Adrenal gland (tissue), 12 donors: ENCODE results near the gene WFS1. TPM values are rescaled to one million over a fixed set of nuclear protein-coding genes. Genes with fewer than 3 reads are reported as not detected.

Experiments
- DNase-seq, 7 donors: peaks; one replicate each; pipeline ENCODE4 v3.0.0-alpha.2; 2019 to 2020
- H3K27ac ChIP-seq, 5 donors: fragments of 200-600 bp; sonication (generic) in 4 of 5; 1 replicate in 3 of 5; 2 replicates in 2 of 5; pipeline versions ENCODE4 v1.5.1 to v1.8.0; 2016 to 2020; ENCODE audit warnings: mild to moderate bottlenecking in 1 of 5
- H3K27me3 ChIP-seq: fragments of 200-600 bp; 2 replicates; pipeline ENCODE4 v1.8.0; 2021
- H3K36me3 ChIP-seq, 2 donors: fragments of 200-600 bp; replicated peaks in 1 of 2; 1 replicate in 1 of 2; 2 replicates in 1 of 2; pipeline versions ENCODE4 v1.5.1 to v1.8.0; 2018 to 2022
- H3K4me1 ChIP-seq, 2 donors: fragments of 200-600 bp; replicated peaks in 1 of 2; 1 replicate in 1 of 2; 2 replicates in 1 of 2; pipeline versions ENCODE4 v1.5.1 to v1.8.0; 2018 to 2021
- H3K4me3 ChIP-seq, 4 donors: fragments of 200-600 bp; sonication (generic) in 3 of 4; one replicate each; pipeline ENCODE4 v1.5.1; 2016 to 2018
- H3K9me3 ChIP-seq, 3 donors: fragments of 200-600 bp; sonication (generic) in 1 of 3; replicated peaks in 1 of 3; 1 replicate in 2 of 3; 2 replicates in 1 of 3; pipeline versions ENCODE4 v1.5.1 to v1.8.0; 2016 to 2021
- POLR2A ChIP-seq, 2 donors: fragments of 450-650 bp; IDR thresholded peaks; one replicate each; pipeline ENCODE4 v1.6.1; 2017; ENCODE audit warnings: antibody characterized with exemption in 2 of 2, mild to moderate bottlenecking in 2 of 2, moderate library complexity in 1 of 2
- WGBS, 4 donors: extraction: QIAGEN DNeasy Blood & Tissue Kit in 2 of 4; methylation state at CpG; one replicate each; pipeline versions ENCODE4 v1.1.5 to v1.1.7; 2013 to 2017; 5-methylcytosine and 5-hydroxymethylcytosine counted together
- intact Hi-C, 2 donors: fragments of 100-400 bp; cut with DNase I; formaldehyde crosslinking; loops; one replicate each; pipeline versions ENCODE4 v1.14.1 to v1.15.0; 2022 to 2023
- polyA plus RNA-seq, 3 donors: library from polyadenylated mRNA; stranded (reverse); fragments of 200-250 nt in 2 of 3; fragments of 350-450 nt in 1 of 3; fragmentation: Illumina TruSeq in 1 of 3; extraction: RNeasy Lipid Tissue Mini Kit (QIAGEN cat#74804) in 1 of 3; gene quantifications; one replicate each; pipeline ENCODE4 v1.2.3, GENCODE V29; 2013 to 2014
- total RNA-seq, 9 donors: library from RNA; depleted of rRNA in 4 of 9; stranded (reverse); fragments of >200 nt in 4 of 9; fragments of 120-200 nt in 1 of 9; fragmentation: NEBNext Ultra II Directional in 1 of 9; extraction: Animal tissue kit (Norgen Biotek cat#: 25700) in 1 of 9; gene quantifications; one replicate each; pipeline versions ENCODE4 v1.1.0 to v1.2.4, GENCODE V29; 2013 to 2023
- TF ChIP-seq, protein P1 (sequence below), 6 experiments: fragments of 450-650 bp in 4 of 6; fragments of 200-600 bp in 2 of 6; sonication (generic) in 1 of 6; IDR thresholded peaks; 1 replicate in 5 of 6; 2 replicates in 1 of 6; pipeline versions ENCODE4 v1.5.1 to v1.8.0; 2016 to 2021; ENCODE audit warnings: antibody characterized with exemption in 6 of 6, mild to moderate bottlenecking in 2 of 6, moderate library complexity in 1 of 6
- donor health status: healthy with polysubstance abuse.
- donor health status: Bipolar disorder and iron deficiency.
- donor health status: DM: yes; HTN: yes; CAD: no.
- donor health status: DM: no; HTN: no; CAD: no.
- donor health status: DM: no; HTN: no; CAD: no.
- donor health status: DM: yes; HTN: yes; CAD: no.

The WFS1 gene
- total and polyA plus RNA-seq, 12 donors: 20.8 to 64.4 (median 33.1) TPM

DNA sequence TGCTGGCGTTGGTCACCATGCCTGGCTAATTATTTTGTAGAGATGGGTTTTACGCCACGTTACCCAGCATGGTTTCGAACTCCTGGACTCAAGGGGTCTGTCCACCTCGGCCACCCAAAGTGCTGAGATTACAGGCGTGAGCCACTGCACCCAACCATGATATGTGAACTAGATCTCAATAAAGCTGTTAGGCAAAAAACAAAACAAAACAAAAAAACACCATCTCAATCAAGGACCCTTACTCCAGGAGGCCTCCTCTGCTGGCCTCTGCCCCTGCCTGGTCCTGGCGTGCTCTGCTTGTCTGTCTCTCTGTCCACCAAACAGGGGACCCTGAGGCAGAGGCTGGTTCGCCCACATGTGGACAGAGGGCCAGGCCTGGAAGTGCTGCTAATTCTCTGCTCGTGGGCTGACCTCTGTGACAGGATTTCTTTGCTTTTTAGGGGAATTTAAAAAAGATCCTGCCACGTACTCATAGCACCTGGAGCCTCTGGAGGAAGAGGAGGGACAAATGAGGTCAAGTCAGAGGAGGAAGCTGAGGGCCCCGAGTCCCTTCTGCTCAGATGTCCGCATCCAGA, 32.7 kb upstream of the WFS1 start:
- TF ChIP-seq POLR2A (IDR thresholded peaks at IDR 0.05): no peak
- TF ChIP-seq, protein P1, sequence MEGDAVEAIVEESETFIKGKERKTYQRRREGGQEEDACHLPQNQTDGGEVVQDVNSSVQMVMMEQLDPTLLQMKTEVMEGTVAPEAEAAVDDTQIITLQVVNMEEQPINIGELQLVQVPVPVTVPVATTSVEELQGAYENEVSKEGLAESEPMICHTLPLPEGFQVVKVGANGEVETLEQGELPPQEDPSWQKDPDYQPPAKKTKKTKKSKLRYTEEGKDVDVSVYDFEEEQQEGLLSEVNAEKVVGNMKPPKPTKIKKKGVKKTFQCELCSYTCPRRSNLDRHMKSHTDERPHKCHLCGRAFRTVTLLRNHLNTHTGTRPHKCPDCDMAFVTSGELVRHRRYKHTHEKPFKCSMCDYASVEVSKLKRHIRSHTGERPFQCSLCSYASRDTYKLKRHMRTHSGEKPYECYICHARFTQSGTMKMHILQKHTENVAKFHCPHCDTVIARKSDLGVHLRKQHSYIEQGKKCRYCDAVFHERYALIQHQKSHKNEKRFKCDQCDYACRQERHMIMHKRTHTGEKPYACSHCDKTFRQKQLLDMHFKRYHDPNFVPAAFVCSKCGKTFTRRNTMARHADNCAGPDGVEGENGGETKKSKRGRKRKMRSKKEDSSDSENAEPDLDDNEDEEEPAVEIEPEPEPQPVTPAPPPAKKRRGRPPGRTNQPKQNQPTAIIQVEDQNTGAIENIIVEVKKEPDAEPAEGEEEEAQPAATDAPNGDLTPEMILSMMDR (IDR thresholded peaks at IDR 0.05): no peak
- DNase-seq: peak in 1 of 7 donors; percentile 31
- WGBS, 4 donors: 73 to 79% (median 75%) methylated on average over 10 to 12 of the region's 12 CpGs

GRCh38 chr4:6239486-6239885, 30.2 kb upstream of the WFS1 start:
- 60 to 87% (median 76%) methylated on average over 3 to 8 of the region's 8 CpGs for WGBS, 4 donors
- Histone ChIP-seq H3K4me3 (no peak overlapping the region), H3K36me3 (no peaks in the 10 kb centered on the region), H3K27me3 (no peaks in the 10 kb centered on the region), H3K27ac (no peak overlapping the region), H3K4me1 (no peaks in the 10 kb centered on the region), H3K9me3 (no peaks in the 10 kb centered on the region)
- intact Hi-C loops: no loop called here
- no peak for DNase-seq
- TF ChIP-seq POLR2A (IDR thresholded peaks at IDR 0.05): no peak
- TF ChIP-seq, protein P1 (IDR thresholded peaks at IDR 0.05): no peak

More for the DNA sequence above, 32.7 kb upstream of the WFS1 start:
- Histone ChIP-seq H3K9me3 (no peaks in the 10 kb centered on the region), H3K27me3 (no peaks in the 10 kb centered on the region), H3K36me3 (no peaks in the 10 kb centered on the region), H3K4me3 (no peak overlapping the region), H3K27ac (no peak overlapping the region), H3K4me1 (no peaks in the 10 kb centered on the region)
- intact Hi-C loops: no loop called here

GRCh38 chr4:6239968-6240367, 29.7 kb upstream of the WFS1 start:
- no peaks in the 10 kb centered on the region for H3K4me1 ChIP-seq
- no peak for TF ChIP-seq POLR2A (IDR thresholded peaks at IDR 0.05)
- TF ChIP-seq, protein P1 (IDR thresholded peaks at IDR 0.05): no peak
- H3K27ac ChIP-seq: no peak overlapping the region
- no peaks in the 10 kb centered on the region for H3K9me3 ChIP-seq
- H3K36me3 ChIP-seq: no peaks in the 10 kb centered on the region
- intact Hi-C loops: no loop called here
- DNase-seq: no peak
- no peak overlapping the region for H3K4me3 ChIP-seq
- 58 to 78% (median 73%) methylated on average over 7 to 11 of the region's 11 CpGs for WGBS, 4 donors
- no peaks in the 10 kb centered on the region for H3K27me3 ChIP-seq

GRCh38 chr4:6241062-6241845, 28.4 kb upstream of the WFS1 start:
- intact Hi-C loops: no loop called here
- no peaks in the 10 kb centered on the region for H3K4me1 ChIP-seq
- H3K27me3 ChIP-seq: peaks cover 10% of the 10 kb centered on the region
- H3K9me3 ChIP-seq: no peaks in the 10 kb centered on the region
- 79 to 87% (median 83%) methylated on average over 14 to 16 of the region's 16 CpGs for WGBS, 4 donors
- TF ChIP-seq, protein P1 (IDR thresholded peaks at IDR 0.05): no peak
- TF ChIP-seq POLR2A (IDR thresholded peaks at IDR 0.05): no peak
- no peak for DNase-seq
- H3K36me3 ChIP-seq: no peaks in the 10 kb centered on the region
- no peak overlapping the region for H3K4me3 ChIP-seq
- H3K27ac ChIP-seq: no peak overlapping the region
